Left ventricle myocardium inferior (tissue), 1 donor: ENCODE data around the gene CD274. TPM values are rescaled to one million over a fixed set of nuclear protein-coding genes. Genes with fewer than 3 reads are reported as not detected.

Experiments used
- DNase-seq: peaks from one replicate; pipeline ENCODE4 v3.0.0-alpha.2; 2020
- H3K27ac ChIP-seq: fragments of 200-600 bp; replicated peaks from 2 replicates; pipeline ENCODE4 v1.8.0; 2021
- H3K27me3 ChIP-seq: fragments of 200-600 bp; 2 replicates; pipeline ENCODE4 v1.8.0; 2021; ENCODE audit warnings: low read depth
- H3K36me3 ChIP-seq: fragments of 200-600 bp; 2 replicates; pipeline ENCODE4 v1.8.0; 2021
- H3K4me1 ChIP-seq: fragments of 200-600 bp; 2 replicates; pipeline ENCODE4 v1.8.0; 2021
- H3K4me3 ChIP-seq: fragments of 200-600 bp; 2 replicates; pipeline ENCODE4 v1.8.0; 2021; ENCODE audit warnings: mild to moderate bottlenecking, moderate library complexity
- H3K9me3 ChIP-seq: fragments of 200-600 bp; replicated peaks from 2 replicates; pipeline ENCODE4 v1.8.0; 2021
- CTCF ChIP-seq: fragments of 200-600 bp; IDR thresholded peaks from 2 replicates; pipeline ENCODE4 v1.8.0; 2021; ENCODE audit warnings: antibody characterized with exemption, mild to moderate bottlenecking, borderline replicate concordance
- intact Hi-C: fragments of 100-400 bp; cut with micrococcal nuclease; formaldehyde crosslinking; loops from one replicate; pipeline ENCODE4 v1.11.0; 2022
- total RNA-seq: library from RNA; stranded (reverse); fragmentation: NEBNext Ultra II Directional; extraction: Animal tissue kit (Norgen Biotek cat#: 25700); gene quantifications from one replicate; pipeline ENCODE4 v1.2.1, GENCODE V29; 2021
- donor health status: DM: no; HTN: yes; CAD: no; lungs with severe emphysema.

CD274 gene
- total RNA-seq, 1 donor from 2014 or later: 14.7 TPM

DNA sequence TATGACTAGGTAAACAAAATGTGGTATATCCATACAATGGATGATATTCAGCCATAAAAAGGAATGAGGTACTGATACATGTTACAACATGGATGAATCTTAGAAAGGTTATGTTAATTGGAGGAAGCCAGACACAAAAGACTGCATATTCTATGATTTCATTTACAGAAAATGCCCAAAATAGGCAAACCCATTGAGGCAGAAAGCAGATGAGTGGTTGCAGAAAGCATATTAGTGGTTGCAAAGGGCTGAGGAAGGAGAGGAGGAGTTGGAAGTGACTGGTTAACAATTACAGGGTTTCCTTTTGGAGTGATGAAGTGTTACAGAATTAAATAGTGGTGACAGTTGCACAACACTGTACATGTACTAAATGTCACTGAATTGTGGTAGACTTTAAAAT lies 30.4 kb upstream of the CD274 start:
- no peaks in the 10 kb centered on the region for H3K4me1 ChIP-seq
- H3K9me3 ChIP-seq: no peaks in the 10 kb centered on the region
- peaks cover 12% of the 10 kb centered on the region for H3K36me3 ChIP-seq
- no peaks in the 10 kb centered on the region for H3K27me3 ChIP-seq
- TF ChIP-seq CTCF: no peak
- no peak overlapping the region for H3K27ac ChIP-seq
- no peak for DNase-seq
- H3K4me3 ChIP-seq: no peak overlapping the region
- intact Hi-C loops: no loop called here

- TF ChIP-seq CTCF: no peak
Observed at GRCh38 chr9:5421163-5421562, 29.2 kb upstream of the CD274 start.

DNA sequence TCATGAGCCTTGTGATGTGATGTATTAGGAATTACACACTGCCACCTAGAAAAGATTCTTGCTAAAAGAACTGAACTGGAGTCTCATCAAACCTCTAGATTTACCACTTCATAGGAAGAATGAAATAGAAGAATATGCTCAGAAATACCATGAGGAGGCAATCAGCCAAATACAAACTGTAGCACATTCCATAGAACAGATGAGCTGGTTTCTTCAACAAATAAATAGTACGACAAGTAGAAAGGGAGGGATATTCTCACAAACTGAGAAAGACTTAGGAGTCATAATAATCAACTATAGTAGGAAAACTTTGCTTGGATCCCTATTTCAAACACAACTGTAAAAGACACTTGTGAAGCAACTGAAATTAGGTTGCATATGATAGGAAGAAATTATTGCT lies 28.1 kb upstream of the CD274 start:
- intact Hi-C loops: no loop called here

More at GRCh38 chr9:5421163-5421562, 29.2 kb upstream of the CD274 start:
- Histone ChIP-seq H3K27ac (no peak overlapping the region), H3K36me3 (peaks cover 12% of the 10 kb centered on the region), H3K4me1 (no peaks in the 10 kb centered on the region), H3K9me3 (no peaks in the 10 kb centered on the region), H3K4me3 (no peak overlapping the region), H3K27me3 (no peaks in the 10 kb centered on the region)
- DNase-seq: no peak
- intact Hi-C loops: no loop called here

GRCh38 chr9:5425006-5425628 lies 25.2 kb upstream of the CD274 start:
- no peak for DNase-seq
- Histone ChIP-seq H3K4me3 (no peak overlapping the region), H3K27me3 (no peaks in the 10 kb centered on the region), H3K4me1 (no peaks in the 10 kb centered on the region), H3K27ac (no peak overlapping the region), H3K9me3 (no peaks in the 10 kb centered on the region), H3K36me3 (peaks cover 9% of the 10 kb centered on the region)
- TF ChIP-seq CTCF: peak; percentile 41
- intact Hi-C loops: no loop called here

More for the DNA sequence above, 28.1 kb upstream of the CD274 start:
- H3K27ac ChIP-seq: no peak overlapping the region
- H3K4me3 ChIP-seq: no peak overlapping the region
- peaks cover 12% of the 10 kb centered on the region for H3K36me3 ChIP-seq
- no peaks in the 10 kb centered on the region for H3K9me3 ChIP-seq
- no peaks in the 10 kb centered on the region for H3K27me3 ChIP-seq
- no peaks in the 10 kb centered on the region for H3K4me1 ChIP-seq
- DNase-seq: no peak
- no peak for TF ChIP-seq CTCF

DNA sequence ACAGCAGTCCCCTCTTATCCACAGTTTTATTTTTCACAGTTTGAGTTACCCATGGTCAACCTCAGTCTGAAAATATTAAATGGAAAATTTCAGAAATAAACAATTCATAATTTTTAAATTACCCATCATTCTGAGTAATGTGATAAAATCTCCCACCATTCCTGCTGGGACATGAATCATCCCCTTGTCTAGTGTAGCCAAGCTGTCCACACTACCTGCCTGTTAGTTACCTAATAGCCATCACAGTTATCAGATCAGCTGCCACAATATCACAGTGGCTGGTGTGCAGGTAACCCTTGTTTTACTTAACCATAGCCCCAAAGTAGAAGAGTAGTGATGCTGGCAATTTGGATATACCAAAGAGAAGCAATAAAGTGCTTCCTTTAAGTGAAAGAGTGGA lies 23.3 kb upstream of the CD274 start:
- Histone ChIP-seq H3K27ac (no peak overlapping the region), H3K9me3 (no peaks in the 10 kb centered on the region), H3K4me1 (no peaks in the 10 kb centered on the region), H3K36me3 (peaks cover 18% of the 10 kb centered on the region), H3K27me3 (no peaks in the 10 kb centered on the region), H3K4me3 (no peak overlapping the region)
- intact Hi-C loops: no loop called here
- no peak for TF ChIP-seq CTCF
- DNase-seq: no peak
